OCI-LY7 (cell line): Measurements from ENCODE around the gene CARMIL1.

ENCODE experiments used
- EZH2phosphoT487 ChIP-seq: fragments of 200-600 bp; sonication (generic); IDR thresholded peaks from 2 replicates; pipeline ENCODE4 v1.6.1; 2018; ENCODE audit warnings: low read depth, borderline replicate concordance, mild to moderate bottlenecking, mixed run types, antibody characterized with exemption, low read length, moderate library complexity, mixed read lengths
- TF ChIP-seq, protein P1 (sequence below): fragments of 200-600 bp; sonication (generic); conservative IDR thresholded peaks from 2 replicates; pipeline ENCODE4 v1.5.1; 2014; ENCODE audit warnings: mild to moderate bottlenecking, antibody characterized with exemption, low read length, moderate library complexity, mixed read lengths

DNA sequence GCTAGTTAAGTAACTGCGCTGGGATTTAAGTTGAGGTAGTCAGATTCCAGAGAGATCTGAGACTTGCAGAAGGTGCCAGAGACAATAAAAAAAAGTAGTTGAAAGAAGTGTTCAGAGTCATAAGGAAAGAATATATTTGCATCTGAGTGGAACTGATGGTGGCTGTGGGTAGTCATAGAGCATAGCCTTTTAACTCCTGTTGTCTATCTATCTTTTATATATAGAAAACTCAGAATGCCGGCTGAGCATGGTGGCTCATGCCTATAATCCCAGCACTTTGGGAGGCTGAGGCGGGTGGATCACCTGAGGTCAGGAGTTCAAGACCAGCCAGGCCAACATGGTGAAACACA, 62.0 kb downstream of the CARMIL1 start:
- TF ChIP-seq, protein P1, sequence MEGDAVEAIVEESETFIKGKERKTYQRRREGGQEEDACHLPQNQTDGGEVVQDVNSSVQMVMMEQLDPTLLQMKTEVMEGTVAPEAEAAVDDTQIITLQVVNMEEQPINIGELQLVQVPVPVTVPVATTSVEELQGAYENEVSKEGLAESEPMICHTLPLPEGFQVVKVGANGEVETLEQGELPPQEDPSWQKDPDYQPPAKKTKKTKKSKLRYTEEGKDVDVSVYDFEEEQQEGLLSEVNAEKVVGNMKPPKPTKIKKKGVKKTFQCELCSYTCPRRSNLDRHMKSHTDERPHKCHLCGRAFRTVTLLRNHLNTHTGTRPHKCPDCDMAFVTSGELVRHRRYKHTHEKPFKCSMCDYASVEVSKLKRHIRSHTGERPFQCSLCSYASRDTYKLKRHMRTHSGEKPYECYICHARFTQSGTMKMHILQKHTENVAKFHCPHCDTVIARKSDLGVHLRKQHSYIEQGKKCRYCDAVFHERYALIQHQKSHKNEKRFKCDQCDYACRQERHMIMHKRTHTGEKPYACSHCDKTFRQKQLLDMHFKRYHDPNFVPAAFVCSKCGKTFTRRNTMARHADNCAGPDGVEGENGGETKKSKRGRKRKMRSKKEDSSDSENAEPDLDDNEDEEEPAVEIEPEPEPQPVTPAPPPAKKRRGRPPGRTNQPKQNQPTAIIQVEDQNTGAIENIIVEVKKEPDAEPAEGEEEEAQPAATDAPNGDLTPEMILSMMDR = no peak
- no peak for TF ChIP-seq EZH2phosphoT487
